ENCODE measurements around the gene CAV1. TPM values are rescaled to one million over a fixed set of nuclear protein-coding genes. Genes with fewer than 3 reads are reported as not detected.

The CAV1 gene
- total RNA-seq, 2 donors from 2014 or later = 194 to 210 TPM

DNA sequence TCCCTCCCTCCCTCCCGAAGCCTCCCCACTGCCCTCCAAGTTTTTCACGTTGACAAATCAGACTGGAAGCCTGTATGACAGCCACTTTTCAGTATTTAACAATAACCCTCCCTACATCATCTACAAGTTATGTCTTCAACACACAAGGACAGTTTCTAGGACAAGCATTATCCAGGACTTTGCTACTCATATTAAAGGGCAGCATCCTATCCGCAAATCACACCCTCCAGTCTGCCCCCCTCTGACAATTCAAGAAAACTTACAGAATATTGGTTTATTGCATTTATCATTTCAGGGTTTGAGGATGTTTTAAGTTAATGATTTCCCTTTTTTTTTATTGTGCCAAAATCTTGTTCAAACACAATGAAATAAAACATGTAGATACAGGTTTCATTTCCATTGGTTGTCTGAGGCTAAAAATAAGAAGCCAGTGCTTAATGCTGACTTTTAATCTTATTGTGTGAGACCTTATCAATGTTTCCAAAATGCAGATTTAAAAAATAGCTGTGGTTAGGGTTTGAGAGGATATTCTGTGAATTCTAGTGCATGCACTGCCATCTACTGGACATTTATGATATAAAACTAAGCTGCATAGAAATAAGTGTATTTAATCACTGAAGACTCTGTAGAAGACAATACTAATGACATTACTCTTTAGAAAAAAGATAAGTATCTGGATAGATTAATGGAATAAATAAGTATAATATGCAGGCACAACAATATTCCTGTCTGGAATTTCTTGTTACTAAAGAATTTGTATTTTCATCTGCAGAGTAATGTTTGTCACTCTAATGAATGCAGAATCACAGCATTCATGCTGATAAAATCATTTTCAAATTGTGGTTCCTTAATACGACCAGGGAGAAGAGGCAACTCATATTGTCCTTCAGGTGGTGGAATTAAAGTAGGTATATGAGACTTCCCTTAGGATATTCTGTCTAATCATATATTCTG lies 64.1 kb downstream of the CAV1 start:
- Histone ChIP-seq H3K36me3 (no peaks in the 10 kb centered on the region), H3K9me3 (no peaks in the 10 kb centered on the region), H3K27me3 (replicated peaks; ENCODE audit: insufficient read depth) (no peaks in the 10 kb centered on the region), H3K4me3 (no peak overlapping the region), H3K4me1 (ENCODE audit: control insufficient read depth in 1 of 2, low read depth in 2 of 2) (peaks cover 3 to 32% of the 10 kb centered on the region in 2 donors), H3K27ac (no peak overlapping the region)
- DNase-seq (ENCODE audit: low spot score) = no peak
- no peak for ATAC-seq (ENCODE audit: insufficient number of reproducible peaks, low FRiP score, low read depth)
- TF ChIP-seq, protein P1, sequence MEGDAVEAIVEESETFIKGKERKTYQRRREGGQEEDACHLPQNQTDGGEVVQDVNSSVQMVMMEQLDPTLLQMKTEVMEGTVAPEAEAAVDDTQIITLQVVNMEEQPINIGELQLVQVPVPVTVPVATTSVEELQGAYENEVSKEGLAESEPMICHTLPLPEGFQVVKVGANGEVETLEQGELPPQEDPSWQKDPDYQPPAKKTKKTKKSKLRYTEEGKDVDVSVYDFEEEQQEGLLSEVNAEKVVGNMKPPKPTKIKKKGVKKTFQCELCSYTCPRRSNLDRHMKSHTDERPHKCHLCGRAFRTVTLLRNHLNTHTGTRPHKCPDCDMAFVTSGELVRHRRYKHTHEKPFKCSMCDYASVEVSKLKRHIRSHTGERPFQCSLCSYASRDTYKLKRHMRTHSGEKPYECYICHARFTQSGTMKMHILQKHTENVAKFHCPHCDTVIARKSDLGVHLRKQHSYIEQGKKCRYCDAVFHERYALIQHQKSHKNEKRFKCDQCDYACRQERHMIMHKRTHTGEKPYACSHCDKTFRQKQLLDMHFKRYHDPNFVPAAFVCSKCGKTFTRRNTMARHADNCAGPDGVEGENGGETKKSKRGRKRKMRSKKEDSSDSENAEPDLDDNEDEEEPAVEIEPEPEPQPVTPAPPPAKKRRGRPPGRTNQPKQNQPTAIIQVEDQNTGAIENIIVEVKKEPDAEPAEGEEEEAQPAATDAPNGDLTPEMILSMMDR (IDR thresholded peaks at IDR 0.05) = peak; percentile 71

DNA sequence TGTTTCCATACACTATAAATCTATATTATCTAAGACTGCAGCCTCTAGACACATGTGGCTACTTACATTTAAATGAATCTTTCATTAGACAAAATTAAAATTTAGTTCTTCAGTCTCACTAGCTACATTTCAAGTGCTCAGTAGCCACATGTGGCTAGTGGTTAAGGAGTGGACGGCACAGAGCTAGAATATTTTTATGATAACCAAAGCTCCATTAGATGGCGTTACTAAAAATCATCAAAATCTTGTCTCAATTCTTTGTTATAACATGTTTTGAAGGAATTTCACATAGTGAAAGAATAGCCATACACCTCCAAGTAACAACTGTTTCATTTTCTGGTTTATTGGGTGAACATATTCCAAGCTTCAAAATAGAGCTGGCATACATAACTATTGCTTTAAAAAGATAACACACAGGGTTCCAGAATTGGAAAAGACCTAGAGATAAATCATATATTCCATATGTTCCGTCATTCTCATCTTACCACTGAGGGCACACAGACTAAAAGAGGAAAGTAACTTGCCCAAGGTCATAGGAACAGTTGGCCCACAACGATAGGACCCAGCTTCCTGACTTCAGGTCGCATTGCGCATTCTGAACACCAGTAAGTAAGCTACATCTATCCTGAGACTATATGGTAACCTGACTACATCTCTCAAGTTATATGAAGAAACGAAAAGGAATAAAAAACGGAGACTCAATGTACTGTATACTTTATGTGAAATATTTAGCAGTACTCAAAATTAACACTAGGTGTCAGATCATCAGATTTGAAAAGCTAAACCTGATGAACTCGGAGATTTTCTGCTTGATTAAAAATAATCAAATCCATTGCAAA lies 66.6 kb downstream of the CAV1 start:
- Histone ChIP-seq H3K27me3 (replicated peaks; ENCODE audit: insufficient read depth) (no peaks in the 10 kb centered on the region), H3K4me3 (peak overlapping the region; percentile 62), H3K36me3 (no peaks in the 10 kb centered on the region), H3K9me3 (no peaks in the 10 kb centered on the region), H3K4me1 (ENCODE audit: control insufficient read depth in 1 of 2, low read depth in 2 of 2) (peaks cover 3 to 22% of the 10 kb centered on the region in 2 donors), H3K27ac (no peak overlapping the region)
- DNase-seq (ENCODE audit: low spot score) (no peak), ATAC-seq (ENCODE audit: insufficient number of reproducible peaks, low FRiP score, low read depth) (no peak)
- TF ChIP-seq, protein P1 (IDR thresholded peaks at IDR 0.05) = peak; percentile 78

DNA sequence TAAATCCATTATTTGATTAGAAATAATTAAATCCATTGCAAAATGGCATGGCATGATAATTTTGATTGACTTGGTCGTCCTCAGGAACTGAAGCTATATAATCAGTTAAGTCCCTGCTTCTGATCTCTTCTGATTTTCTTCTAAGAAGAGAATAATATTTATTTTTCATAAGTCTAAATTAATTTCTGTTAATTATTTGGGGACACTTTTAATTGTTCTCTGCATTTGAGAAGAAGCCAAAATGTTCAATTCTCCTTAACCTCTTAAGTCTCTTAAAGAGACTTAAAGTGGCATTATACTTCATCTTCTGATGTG lies 67.2 kb downstream of the CAV1 start:
- peak overlapping the region; percentile 62 for H3K4me3 ChIP-seq
- DNase-seq (ENCODE audit: low spot score) = no peak
- H3K9me3 ChIP-seq = no peaks in the 10 kb centered on the region
- ATAC-seq (ENCODE audit: insufficient number of reproducible peaks, low FRiP score, low read depth) = no peak
- peaks cover 3 to 22% of the 10 kb centered on the region in 2 donors for H3K4me1 ChIP-seq (ENCODE audit: control insufficient read depth in 1 of 2, low read depth in 2 of 2)
- no peak overlapping the region for H3K27ac ChIP-seq
- no peaks in the 10 kb centered on the region for H3K36me3 ChIP-seq
- no peaks in the 10 kb centered on the region for H3K27me3 ChIP-seq (replicated peaks; ENCODE audit: insufficient read depth)
- TF ChIP-seq, protein P1 (IDR thresholded peaks at IDR 0.05) = no peak

DNA sequence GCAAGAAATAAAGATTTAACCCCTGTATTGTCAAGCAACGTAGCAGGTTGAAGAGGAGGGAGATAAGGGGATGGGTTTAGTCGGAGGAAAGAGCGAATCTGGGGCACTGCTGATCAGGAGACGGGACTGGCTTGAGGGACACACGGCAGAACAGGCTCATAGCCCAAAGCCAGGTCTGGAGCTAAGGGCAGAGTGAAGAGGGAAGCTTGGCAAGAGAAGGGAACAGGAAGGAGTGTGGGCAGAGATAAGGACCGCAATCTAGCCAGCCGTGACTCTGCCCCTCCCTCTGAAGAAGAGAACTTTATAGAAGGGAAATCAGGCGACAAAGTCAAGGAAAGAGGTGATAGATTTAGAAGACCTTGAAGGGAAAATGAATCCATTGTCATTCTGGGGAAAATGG lies 67.6 kb downstream of the CAV1 start:
- no peaks in the 10 kb centered on the region for H3K27me3 ChIP-seq (replicated peaks; ENCODE audit: insufficient read depth)
- H3K4me3 ChIP-seq = peak overlapping the region; percentile 62
- peaks cover 3 to 22% of the 10 kb centered on the region in 2 donors for H3K4me1 ChIP-seq (ENCODE audit: control insufficient read depth in 1 of 2, low read depth in 2 of 2)
- DNase-seq (ENCODE audit: low spot score) (no peak), ATAC-seq (ENCODE audit: insufficient number of reproducible peaks, low FRiP score, low read depth) (no peak)
- no peaks in the 10 kb centered on the region for H3K36me3 ChIP-seq
- TF ChIP-seq, protein P1 (IDR thresholded peaks at IDR 0.05) = no peak
- H3K9me3 ChIP-seq = no peaks in the 10 kb centered on the region
- no peak overlapping the region for H3K27ac ChIP-seq

Measured in thoracic aorta (tissue), 2 donors.